GM12873 (cell line): Measurements from ENCODE around the gene HAL.

Experiments
- CTCF ChIP-seq: IDR thresholded peaks from 2 replicates; pipeline ENCODE4 v1.5.1; 2012; ENCODE audit warnings: low read depth, mild to moderate bottlenecking, moderate library complexity, low read length, control low read depth; ENCODE audit not compliant: insufficient read depth; ENCODE audit errors: missing control alignments

HAL gene

GRCh38 chr12:95955549-95956159 is 40.5 kb downstream of the HAL start:
- no peak for TF ChIP-seq CTCF

GRCh38 chr12:95953000-95953399 is 43.1 kb downstream of the HAL start:
- TF ChIP-seq CTCF, result no peak

- no peak for TF ChIP-seq CTCF
Measured at GRCh38 chr12:95951515-95951914, 44.6 kb downstream of the HAL start.

GRCh38 chr12:95949477-95950206 is 46.5 kb downstream of the HAL start:
- TF ChIP-seq CTCF, result no peak

- no peak for TF ChIP-seq CTCF
Measured at GRCh38 chr12:95944108-95944704, 51.9 kb downstream of the HAL start.

GRCh38 chr12:95943330-95943842 is 52.8 kb downstream of the HAL start, which contains the start of gene AMDHD1:
Gene AMDHD1, plus strand, starts transcription at chr12:95943331. Its CDS starts 68 bp downstream, at chr12:95943399.
- peak; percentile 31 for TF ChIP-seq CTCF
